ENCODE measurements around the gene NBPF19. TPM values are rescaled to one million over a fixed set of nuclear protein-coding genes. Genes with fewer than 3 reads are reported as not detected.
"Not testable (repeated sequence)": the region's sequence is repeated elsewhere in the genome, so short reads cannot be mapped to it uniquely, and the experiment has no call there.

Gene NBPF19
- 10 to 100 TPM; 19.4 to 42.6 (median 41.0) TPM for total RNA-seq

- H3K27ac ChIP-seq; H3K4me3 ChIP-seq; H3K4me1 ChIP-seq; DNase-seq (ENCODE audit: low spot score in 2 of 2); H3K9me3 ChIP-seq; intact Hi-C loops (cut with DNase I; ENCODE audit: low total_unique reads); H3K27me3 ChIP-seq; H3K36me3 ChIP-seq: not testable (repeated sequence)
These were observed at the start of gene NBPF19 for GRCh38 chr1:149474745-149475144. NBPF19 (plus strand) TSS chr1:149475045; CDS start chr1:149475933, 888 bp downstream.

GRCh38 chr1:149428317-149428716, 46.5 kb upstream of the NBPF19 start:
- peak; percentile 39 to 49 for DNase-seq (ENCODE audit: low spot score in 2 of 2)
- intact Hi-C loops (cut with DNase I; ENCODE audit: low total_unique reads); H3K4me3 ChIP-seq; H3K4me1 ChIP-seq; H3K9me3 ChIP-seq; H3K27me3 ChIP-seq; H3K27ac ChIP-seq; H3K36me3 ChIP-seq: not testable (repeated sequence)

- H3K9me3 ChIP-seq; H3K4me1 ChIP-seq; H3K27me3 ChIP-seq; H3K36me3 ChIP-seq; intact Hi-C loops (cut with DNase I; ENCODE audit: low total_unique reads): not testable (repeated sequence)
- Histone ChIP-seq H3K4me3 (peak overlapping the region in 1 of 3 donors; percentile 13), H3K27ac (peak overlapping the region; percentile 40 to 43)
- DNase-seq (ENCODE audit: low spot score in 2 of 2), result peak in 1 of 2 donors; percentile 18
These were observed 29.4 kb upstream of the NBPF19 start for GRCh38 chr1:149445451-149445850.

- DNase-seq (ENCODE audit: low spot score in 2 of 2); H3K4me1 ChIP-seq; H3K27me3 ChIP-seq; H3K36me3 ChIP-seq; H3K4me3 ChIP-seq; H3K9me3 ChIP-seq; H3K27ac ChIP-seq; intact Hi-C loops (cut with DNase I; ENCODE audit: low total_unique reads): not testable (repeated sequence)
These were observed 22.6 kb upstream of the NBPF19 start for GRCh38 chr1:149452196-149452595.

GRCh38 chr1:149452652-149453051, 22.2 kb upstream of the NBPF19 start:
- H3K4me1 ChIP-seq; H3K27ac ChIP-seq; intact Hi-C loops (cut with DNase I; ENCODE audit: low total_unique reads); H3K27me3 ChIP-seq; H3K36me3 ChIP-seq; H3K4me3 ChIP-seq; DNase-seq (ENCODE audit: low spot score in 2 of 2); H3K9me3 ChIP-seq: not testable (repeated sequence)

GRCh38 chr1:149558350-149558825, 83.5 kb downstream of the NBPF19 start:
- H3K9me3 ChIP-seq; intact Hi-C loops (cut with DNase I; ENCODE audit: low total_unique reads); H3K27me3 ChIP-seq; H3K4me1 ChIP-seq; H3K36me3 ChIP-seq: not testable (repeated sequence)
- Histone ChIP-seq H3K27ac (peak overlapping the region in 1 of 2 donors; percentile 52), H3K4me3 (peak overlapping the region; percentile 22 to 60 (median 44))
- peak; percentile 24 to 54 for DNase-seq (ENCODE audit: low spot score in 2 of 2)
- peak in 1 of 3 donors; percentile 18 for TF ChIP-seq CTCF (IDR thresholded peaks at IDR 0.05)

GRCh38 chr1:149561806-149562205, 87.0 kb downstream of the NBPF19 start:
- H3K4me3 ChIP-seq; H3K4me1 ChIP-seq; intact Hi-C loops (cut with DNase I; ENCODE audit: low total_unique reads); H3K27ac ChIP-seq; DNase-seq (ENCODE audit: low spot score in 2 of 2); H3K9me3 ChIP-seq; H3K36me3 ChIP-seq; H3K27me3 ChIP-seq: not testable (repeated sequence)

GRCh38 chr1:149565485-149565884, 90.6 kb downstream of the NBPF19 start:
- H3K27me3 ChIP-seq; H3K36me3 ChIP-seq; H3K9me3 ChIP-seq; DNase-seq (ENCODE audit: low spot score in 2 of 2); intact Hi-C loops (cut with DNase I; ENCODE audit: low total_unique reads); H3K4me1 ChIP-seq; H3K27ac ChIP-seq; H3K4me3 ChIP-seq: not testable (repeated sequence)

- H3K27me3 ChIP-seq; intact Hi-C loops (cut with DNase I; ENCODE audit: low total_unique reads); H3K4me3 ChIP-seq; H3K4me1 ChIP-seq; DNase-seq (ENCODE audit: low spot score in 2 of 2); H3K9me3 ChIP-seq; H3K27ac ChIP-seq; H3K36me3 ChIP-seq: not testable (repeated sequence)
These were observed 97.9 kb downstream of the NBPF19 start for GRCh38 chr1:149572763-149573162.

GRCh38 chr1:149585592-149585991, 110.7 kb downstream of the NBPF19 start:
- H3K27ac ChIP-seq; H3K36me3 ChIP-seq; H3K27me3 ChIP-seq; H3K9me3 ChIP-seq; H3K4me3 ChIP-seq; H3K4me1 ChIP-seq; intact Hi-C loops (cut with DNase I; ENCODE audit: low total_unique reads); DNase-seq (ENCODE audit: low spot score in 2 of 2): not testable (repeated sequence)

Other genes with a start within 250 kb of the NBPF19 start
- 1 to 10 TPM in 1 of 3 donors, not detected in 2; 1.2 TPM for gene PPIAL4C, start 108.8 kb downstream of the NBPF19 start, total RNA-seq

Data from breast epithelium (tissue), 4 donors.